Effector memory CD4-positive, alpha-beta T cell (primary cell): ENCODE results near the gene DOP1B.
"Not testable (repeated sequence)": the region's sequence is repeated elsewhere in the genome, so short reads cannot be mapped to it uniquely, and the experiment has no call there.

Experiments used
- DNase-seq, 3 donors: peaks; one replicate each; pipeline ENCODE4 v3.0.0-alpha.2; 2020
- H3K27ac ChIP-seq: 2 replicates; pipeline ENCODE4 v1.7.0; 2013; ENCODE audit warnings: mild to moderate bottlenecking, low read length, moderate library complexity; ENCODE audit not compliant: insufficient read depth, poor library complexity, severe bottlenecking
- H3K27me3 ChIP-seq: replicated peaks from 2 replicates; pipeline ENCODE4 v1.7.0; 2013; ENCODE audit warnings: mild to moderate bottlenecking, low read length; ENCODE audit not compliant: insufficient read depth, control insufficient read depth, poor library complexity, severe bottlenecking
- H3K36me3 ChIP-seq: 2 replicates; pipeline ENCODE4 v1.7.0; 2013; ENCODE audit warnings: mild to moderate bottlenecking, low read length, moderate library complexity; ENCODE audit not compliant: control insufficient read depth, insufficient read depth
- H3K4me1 ChIP-seq: 2 replicates; pipeline ENCODE4 v1.7.0; 2013; ENCODE audit warnings: low read length, mild to moderate bottlenecking; ENCODE audit not compliant: control insufficient read depth, insufficient read depth, poor library complexity, severe bottlenecking
- H3K4me3 ChIP-seq: 2 replicates; pipeline ENCODE4 v1.7.0; 2013; ENCODE audit warnings: low read length, low read depth, mild to moderate bottlenecking; ENCODE audit not compliant: insufficient read depth, poor library complexity, severe bottlenecking
- H3K9me3 ChIP-seq: 2 replicates; pipeline ENCODE4 v1.7.0; 2013; ENCODE audit warnings: mild to moderate bottlenecking, low read length, moderate library complexity; ENCODE audit not compliant: control insufficient read depth

The DOP1B gene

DNA sequence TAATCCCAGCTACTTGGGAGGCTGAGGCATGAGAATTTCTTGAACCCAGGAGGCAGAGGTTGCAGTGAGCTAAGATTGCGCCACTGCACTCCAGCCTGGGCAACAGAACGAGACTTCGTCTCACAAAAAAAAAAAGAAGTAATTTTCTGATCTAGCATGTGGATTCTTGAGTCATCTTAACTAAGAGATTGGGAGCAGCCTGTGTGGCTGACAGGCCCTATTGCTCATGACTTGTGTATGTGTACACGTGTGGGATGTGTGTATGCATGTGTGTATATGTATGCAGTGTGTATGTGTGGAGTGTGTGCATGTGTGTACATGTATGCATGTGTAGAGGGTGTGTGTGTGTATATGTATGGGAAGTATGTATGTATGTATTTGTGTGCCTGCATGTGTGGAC, 29.5 kb downstream of the DOP1B start:
- Histone ChIP-seq H3K4me1 (no peaks in the 10 kb centered on the region), H3K27ac (no peak overlapping the region), H3K9me3 (no peaks in the 10 kb centered on the region), H3K27me3 (no peaks in the 10 kb centered on the region), H3K4me3 (no peak overlapping the region), H3K36me3 (no peaks in the 10 kb centered on the region)
- no peak for DNase-seq

DNA sequence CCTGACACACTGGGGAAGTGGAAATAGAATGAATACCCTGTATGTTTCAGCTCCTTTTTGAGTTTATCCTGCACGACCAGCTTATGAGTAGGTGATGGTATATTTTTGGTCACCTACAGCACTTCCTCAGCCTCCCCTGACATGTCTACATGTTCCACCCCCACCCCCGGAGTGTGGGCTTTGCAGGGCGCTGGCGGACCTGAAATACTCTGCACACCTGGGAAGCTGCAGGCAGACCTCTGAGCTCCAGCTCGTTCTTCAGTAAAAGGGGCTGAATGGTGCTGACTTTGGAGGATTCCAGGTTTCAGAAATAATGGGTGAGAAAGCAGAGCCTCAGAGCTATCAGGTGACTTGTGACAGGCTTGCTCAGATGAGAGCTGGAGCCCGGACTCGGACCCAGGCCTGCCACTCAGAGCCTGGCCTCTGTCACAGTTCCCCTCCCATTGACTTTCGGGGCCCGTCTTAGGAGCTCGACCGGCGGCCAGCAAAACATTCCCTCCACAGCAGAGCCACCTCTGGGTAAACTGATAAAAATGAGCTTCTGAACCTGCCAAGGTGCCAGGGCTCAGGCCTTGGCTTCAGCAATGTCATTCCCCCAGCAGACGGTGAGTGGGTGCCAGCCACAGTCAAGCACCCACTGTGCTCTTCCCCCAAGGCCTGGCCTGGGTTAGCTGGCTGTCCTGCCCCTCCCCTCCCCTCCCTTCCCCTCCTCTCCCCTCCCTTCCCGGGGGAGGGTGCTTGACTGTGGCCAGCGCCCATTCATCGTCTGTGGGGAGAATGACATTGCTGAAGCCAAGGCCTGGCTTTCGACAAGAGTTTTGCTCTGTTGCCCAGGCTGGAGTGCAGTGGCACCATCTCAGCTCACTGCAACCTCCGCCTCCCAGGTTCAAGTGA, 30.1 kb downstream of the DOP1B start:
- Histone ChIP-seq H3K9me3 (no peaks in the 10 kb centered on the region), H3K27ac (no peak overlapping the region), H3K36me3 (no peaks in the 10 kb centered on the region), H3K27me3 (no peaks in the 10 kb centered on the region), H3K4me1 (no peaks in the 10 kb centered on the region), H3K4me3 (no peak overlapping the region)
- no peak for DNase-seq

DNA sequence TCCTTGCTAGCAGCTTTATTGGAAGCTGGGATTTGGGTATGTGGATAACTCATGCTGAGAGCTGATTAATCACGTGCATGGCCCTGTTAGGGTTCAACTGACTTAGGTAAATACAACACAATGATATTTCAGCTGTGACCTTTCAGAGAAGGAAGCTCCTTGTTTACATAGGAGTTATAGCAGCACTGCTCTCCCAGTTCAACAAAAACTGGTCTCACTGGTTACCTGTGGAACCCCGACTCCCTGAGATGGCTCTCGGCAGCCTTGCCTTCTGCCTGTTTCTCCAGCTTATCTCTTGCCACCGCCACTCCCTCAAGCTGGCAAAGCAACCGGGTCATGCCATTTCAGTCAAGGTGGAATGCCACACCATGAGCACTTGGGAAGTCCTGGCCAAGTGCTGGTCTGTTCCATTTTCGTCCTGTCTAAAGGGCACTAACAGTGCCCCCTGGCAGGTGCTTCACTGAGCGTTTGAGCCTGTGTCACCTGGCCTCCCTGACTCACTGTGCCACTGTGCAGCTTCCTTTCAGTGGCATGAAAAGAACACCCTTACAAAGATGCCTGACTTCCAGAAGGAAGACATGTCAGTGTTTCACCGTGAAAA, 31.6 kb downstream of the DOP1B start:
- Histone ChIP-seq H3K9me3 (no peaks in the 10 kb centered on the region), H3K4me1 (no peaks in the 10 kb centered on the region), H3K36me3 (no peaks in the 10 kb centered on the region), H3K27me3 (no peaks in the 10 kb centered on the region), H3K4me3 (no peak overlapping the region), H3K27ac (no peak overlapping the region)
- no peak for DNase-seq

DNA sequence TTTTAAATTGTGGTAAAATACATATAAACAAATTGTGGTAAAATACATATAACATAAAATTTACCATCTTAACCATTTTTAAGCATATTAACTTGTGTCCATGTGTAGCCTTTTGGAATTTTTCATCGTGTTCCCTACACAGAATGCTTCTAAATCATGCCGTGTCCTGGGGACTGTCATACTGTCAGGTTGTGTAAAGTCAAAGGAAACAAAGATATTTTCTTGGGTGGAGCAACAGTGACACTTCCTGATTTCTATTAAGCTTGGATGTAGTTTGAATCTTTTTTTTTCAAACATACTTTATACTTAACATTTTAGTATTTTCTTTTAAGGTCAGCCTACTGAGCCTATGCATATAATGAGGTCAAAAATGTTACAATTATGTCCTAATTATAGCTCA, 32.3 kb downstream of the DOP1B start:
- no peaks in the 10 kb centered on the region for H3K4me1 ChIP-seq
- no peak for DNase-seq
- no peaks in the 10 kb centered on the region for H3K27me3 ChIP-seq
- no peak overlapping the region for H3K27ac ChIP-seq
- no peak overlapping the region for H3K4me3 ChIP-seq
- peaks cover 2% of the 10 kb centered on the region for H3K36me3 ChIP-seq
- no peaks in the 10 kb centered on the region for H3K9me3 ChIP-seq

DNA sequence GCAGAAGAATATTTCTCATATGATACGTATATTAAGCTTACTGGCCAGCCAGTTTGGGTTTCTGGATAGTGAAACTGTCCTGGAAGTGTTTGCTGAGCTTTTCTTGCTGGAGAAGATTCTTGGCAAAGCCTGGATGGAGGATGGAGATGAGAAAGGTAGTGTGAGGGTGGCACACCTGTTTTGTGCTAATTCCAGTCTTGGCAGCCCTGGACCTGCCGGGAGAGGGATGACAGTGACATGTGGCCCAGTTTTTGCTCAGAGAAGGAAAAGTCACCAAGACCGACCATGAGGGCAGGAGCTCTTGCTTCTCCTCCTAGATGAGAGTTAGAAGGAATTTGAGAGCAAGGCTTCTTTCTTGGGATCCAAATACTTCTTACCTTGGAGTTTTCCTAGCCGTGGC, 34.1 kb downstream of the DOP1B start:
- Histone ChIP-seq H3K4me1 (no peaks in the 10 kb centered on the region), H3K27me3 (no peaks in the 10 kb centered on the region), H3K36me3 (peaks cover 4% of the 10 kb centered on the region), H3K27ac (no peak overlapping the region), H3K9me3 (no peaks in the 10 kb centered on the region), H3K4me3 (no peak overlapping the region)
- no peak for DNase-seq

DNA sequence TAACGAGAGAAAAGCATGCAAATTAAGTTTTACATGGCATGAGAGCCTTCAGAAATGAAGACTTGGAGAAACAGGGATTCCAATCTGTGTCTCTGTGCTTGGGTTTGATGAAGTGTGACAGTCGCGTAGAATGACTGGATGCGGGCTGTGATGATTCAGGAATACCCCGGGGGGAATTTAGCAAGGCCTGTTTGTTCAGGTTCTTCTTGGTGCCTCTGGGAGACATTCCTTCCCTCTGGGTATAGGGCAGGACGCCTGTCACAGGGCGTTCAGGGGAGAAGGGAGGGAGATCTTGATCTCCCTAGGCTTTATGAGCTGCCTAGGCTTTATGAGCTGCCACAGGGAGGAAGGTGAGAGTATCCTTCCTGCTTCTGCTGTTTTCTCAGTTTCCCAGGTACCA, 36.6 kb downstream of the DOP1B start:
- no peaks in the 10 kb centered on the region for H3K9me3 ChIP-seq
- H3K27me3 ChIP-seq, result no peaks in the 10 kb centered on the region
- no peak overlapping the region for H3K27ac ChIP-seq
- H3K4me3 ChIP-seq, result no peak overlapping the region
- no peaks in the 10 kb centered on the region for H3K4me1 ChIP-seq
- H3K36me3 ChIP-seq, result peaks cover 4% of the 10 kb centered on the region
- no peak for DNase-seq

DNA sequence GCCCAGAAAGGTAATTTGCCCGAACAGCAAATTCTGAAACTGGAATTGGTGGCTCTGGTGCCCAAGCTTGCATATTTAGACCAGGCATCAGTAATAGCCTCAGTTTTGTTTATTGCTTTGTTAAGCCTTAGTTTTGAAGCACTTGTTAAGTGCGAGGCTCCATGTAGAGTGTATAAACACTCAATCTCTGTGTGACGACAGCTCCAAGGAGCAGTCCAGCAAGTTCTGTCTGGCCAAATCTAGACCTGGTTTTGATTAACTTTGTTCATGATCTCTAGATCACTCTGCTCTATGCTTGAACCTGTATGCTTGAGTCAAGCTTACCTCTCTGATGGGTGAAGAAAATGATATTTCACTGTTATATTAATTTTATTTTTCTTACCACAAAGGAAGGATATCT, 37.4 kb downstream of the DOP1B start:
- H3K27ac ChIP-seq, result no peak overlapping the region
- no peaks in the 10 kb centered on the region for H3K9me3 ChIP-seq
- no peaks in the 10 kb centered on the region for H3K27me3 ChIP-seq
- H3K4me3 ChIP-seq, result no peak overlapping the region
- H3K4me1 ChIP-seq, result no peaks in the 10 kb centered on the region
- peaks cover 6% of the 10 kb centered on the region for H3K36me3 ChIP-seq
- DNase-seq, result no peak

DNA sequence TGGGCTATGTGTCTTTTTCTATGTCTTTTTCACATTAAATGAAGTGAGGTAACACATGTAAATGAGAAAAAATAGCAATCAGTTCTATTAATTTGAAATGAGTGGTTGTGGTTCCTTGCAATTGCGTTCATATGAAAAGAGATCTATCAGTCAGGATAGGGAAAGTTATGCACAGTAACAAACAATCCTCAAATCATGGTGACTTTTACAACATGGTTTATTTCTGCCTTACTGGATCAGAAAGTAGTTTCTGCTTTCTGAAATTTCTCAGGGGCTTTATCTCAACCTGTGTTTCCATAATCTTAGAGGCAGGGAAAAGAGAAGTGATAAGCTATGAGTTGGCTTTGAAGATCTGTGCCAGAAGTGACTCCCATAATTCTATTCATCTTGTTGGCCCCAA, 39.0 kb downstream of the DOP1B start:
- H3K4me1 ChIP-seq, result no peaks in the 10 kb centered on the region
- peaks cover 10% of the 10 kb centered on the region for H3K36me3 ChIP-seq
- no peak overlapping the region for H3K4me3 ChIP-seq
- H3K9me3 ChIP-seq, result no peaks in the 10 kb centered on the region
- no peaks in the 10 kb centered on the region for H3K27me3 ChIP-seq
- DNase-seq, result no peak
- H3K27ac ChIP-seq, result no peak overlapping the region

DNA sequence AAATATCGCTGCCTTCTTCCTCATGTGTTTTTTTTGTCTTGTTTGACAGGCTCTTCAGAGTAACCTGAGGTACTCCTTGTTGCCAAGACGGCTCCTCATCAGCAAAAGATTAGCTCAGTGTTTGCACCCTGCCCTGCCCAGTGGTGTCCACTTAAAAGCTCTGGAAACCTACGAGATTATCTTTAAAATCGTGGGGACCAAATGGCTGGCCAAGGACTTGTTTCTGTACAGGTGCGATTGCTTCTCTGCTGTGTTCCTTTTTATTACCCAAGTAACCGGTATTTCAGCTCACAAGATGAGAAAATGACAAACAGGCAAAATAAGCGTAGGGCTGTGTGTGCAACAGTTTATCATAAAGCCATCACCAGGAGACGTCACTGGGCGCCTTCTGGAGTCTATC, 42.4 kb downstream of the DOP1B start:
- Histone ChIP-seq H3K4me3 (no peak overlapping the region), H3K36me3 (peaks cover 7% of the 10 kb centered on the region), H3K4me1 (no peaks in the 10 kb centered on the region), H3K9me3 (no peaks in the 10 kb centered on the region), H3K27me3 (no peaks in the 10 kb centered on the region), H3K27ac (no peak overlapping the region)
- DNase-seq, result no peak

DNA sequence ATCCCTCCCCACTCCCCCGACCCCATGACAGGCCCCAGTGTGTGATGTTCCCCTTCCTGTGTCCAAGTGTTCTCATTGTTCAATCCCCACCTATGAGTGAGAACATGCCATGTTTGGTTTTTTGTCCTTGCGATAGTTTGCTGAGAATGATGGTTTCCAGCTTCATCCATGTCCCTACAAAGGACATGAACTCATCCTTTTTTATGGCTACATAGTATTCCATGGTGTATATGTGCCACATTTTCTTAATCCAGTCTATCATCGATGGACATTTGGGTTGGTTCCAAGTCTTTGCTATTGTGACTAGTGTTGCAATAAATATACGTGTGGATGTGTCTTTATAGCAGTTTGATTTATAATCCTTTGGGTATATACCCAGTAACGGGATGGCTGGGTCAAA, 43.0 kb downstream of the DOP1B start:
- DNase-seq, H3K4me1 ChIP-seq, H3K9me3 ChIP-seq, H3K27ac ChIP-seq, H3K27me3 ChIP-seq, H3K4me3 ChIP-seq, H3K36me3 ChIP-seq: not testable (repeated sequence)
